ENCODE measurements around the gene HOOK1.

The HOOK1 gene

DNA sequence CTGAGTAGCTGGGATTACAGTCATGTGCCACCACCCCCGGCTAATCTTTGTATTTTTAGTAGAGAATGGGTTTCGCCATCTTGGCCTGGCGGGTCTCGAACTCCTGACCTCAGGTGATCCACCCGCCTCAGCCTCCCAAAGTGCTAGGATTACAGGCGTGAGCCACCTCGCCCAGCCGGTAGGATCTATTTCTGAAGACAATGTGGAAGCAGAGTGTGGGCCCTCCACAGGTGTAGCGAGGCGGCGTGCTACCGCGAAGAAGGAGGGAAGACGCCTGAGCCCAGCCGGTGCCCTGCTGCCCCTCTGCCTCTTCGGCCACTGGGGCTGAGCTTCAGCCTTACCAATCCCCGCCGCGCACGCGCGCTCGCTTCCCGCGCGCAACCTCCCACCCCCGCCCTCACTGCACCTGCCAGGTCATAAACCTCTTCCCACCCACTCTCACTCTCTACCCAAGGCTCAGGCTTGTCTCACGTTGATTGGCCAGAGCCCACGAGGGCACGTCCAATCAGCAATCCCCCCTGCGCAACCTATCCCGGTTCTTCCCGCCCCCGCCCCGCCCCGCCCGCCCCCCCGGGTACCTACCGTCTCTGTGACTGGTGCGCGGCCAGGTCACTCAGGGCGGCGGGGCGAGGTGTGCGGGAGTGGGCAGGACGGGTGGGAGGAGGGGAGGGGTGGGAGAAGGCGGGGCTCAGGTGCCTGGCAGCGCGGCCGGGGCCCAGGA, 409 bp upstream of the HOOK1 start:
- no peak overlapping the region for H3K4me2 ChIP-seq (ENCODE audit: low read depth, low read length, poor library complexity, severe bottlenecking)
- TF ChIP-seq EZH2phosphoT487 (conservative IDR thresholded peaks at IDR 0.05; ENCODE audit: low read length) = no peak
- TF ChIP-seq, protein P1, sequence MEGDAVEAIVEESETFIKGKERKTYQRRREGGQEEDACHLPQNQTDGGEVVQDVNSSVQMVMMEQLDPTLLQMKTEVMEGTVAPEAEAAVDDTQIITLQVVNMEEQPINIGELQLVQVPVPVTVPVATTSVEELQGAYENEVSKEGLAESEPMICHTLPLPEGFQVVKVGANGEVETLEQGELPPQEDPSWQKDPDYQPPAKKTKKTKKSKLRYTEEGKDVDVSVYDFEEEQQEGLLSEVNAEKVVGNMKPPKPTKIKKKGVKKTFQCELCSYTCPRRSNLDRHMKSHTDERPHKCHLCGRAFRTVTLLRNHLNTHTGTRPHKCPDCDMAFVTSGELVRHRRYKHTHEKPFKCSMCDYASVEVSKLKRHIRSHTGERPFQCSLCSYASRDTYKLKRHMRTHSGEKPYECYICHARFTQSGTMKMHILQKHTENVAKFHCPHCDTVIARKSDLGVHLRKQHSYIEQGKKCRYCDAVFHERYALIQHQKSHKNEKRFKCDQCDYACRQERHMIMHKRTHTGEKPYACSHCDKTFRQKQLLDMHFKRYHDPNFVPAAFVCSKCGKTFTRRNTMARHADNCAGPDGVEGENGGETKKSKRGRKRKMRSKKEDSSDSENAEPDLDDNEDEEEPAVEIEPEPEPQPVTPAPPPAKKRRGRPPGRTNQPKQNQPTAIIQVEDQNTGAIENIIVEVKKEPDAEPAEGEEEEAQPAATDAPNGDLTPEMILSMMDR (IDR thresholded peaks at IDR 0.05; ENCODE audit: insufficient read depth, low read length, poor library complexity, severe bottlenecking) = no peak
- no peaks in the 10 kb centered on the region for H4K20me1 ChIP-seq (ENCODE audit: low read depth, low read length)
- H3K27ac ChIP-seq (ENCODE audit: low read depth, low read length) = no peak overlapping the region
- H3F3A ChIP-seq (ENCODE audit: insufficient read depth) = no peaks in the 10 kb centered on the region
- H3K79me2 ChIP-seq (ENCODE audit: insufficient read depth, low read length) = no peaks in the 10 kb centered on the region
- H3K4me3 ChIP-seq (ENCODE audit: insufficient read depth, low read length, poor library complexity, severe bottlenecking) = no peak overlapping the region
- no peaks in the 10 kb centered on the region for H3K36me3 ChIP-seq (ENCODE audit: low read length)
- no peaks in the 10 kb centered on the region for H3K27me3 ChIP-seq (ENCODE audit: low read length)
- H3K9ac ChIP-seq (ENCODE audit: low read length) = no peak overlapping the region
- no peaks in the 10 kb centered on the region for H3K9me3 ChIP-seq (ENCODE audit: insufficient read depth, low read length)
- H2AFZ ChIP-seq (ENCODE audit: low read depth, low read length, severe bottlenecking) = no peak overlapping the region
- no peaks in the 10 kb centered on the region for H3K9me2 ChIP-seq (replicated peaks; ENCODE audit: insufficient read depth, low read length)

DNA sequence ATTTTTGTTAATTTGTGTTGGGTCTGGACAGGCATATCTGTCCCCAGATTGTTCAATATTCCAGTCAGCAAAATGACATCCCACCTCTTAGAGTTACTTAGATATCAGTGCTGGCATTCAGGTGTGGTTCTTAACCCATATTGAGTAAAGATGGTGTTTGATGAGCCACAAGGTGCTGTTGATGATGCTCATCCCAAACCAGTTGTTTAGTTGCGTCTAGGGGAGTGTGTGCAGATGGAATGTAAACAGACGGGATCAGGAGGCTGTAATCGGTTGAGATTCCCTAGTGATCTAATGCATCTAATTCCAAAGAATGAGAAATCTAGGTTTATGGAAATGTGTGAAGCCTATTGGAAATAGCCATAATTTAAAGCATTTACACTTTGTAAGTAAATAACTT, 1.1 kb downstream of the HOOK1 start:
- Histone ChIP-seq H4K20me1 (ENCODE audit: low read depth, low read length) (no peaks in the 10 kb centered on the region), H3K36me3 (ENCODE audit: low read length) (no peaks in the 10 kb centered on the region), H3K9ac (ENCODE audit: low read length) (no peak overlapping the region), H3K79me2 (ENCODE audit: insufficient read depth, low read length) (no peaks in the 10 kb centered on the region), H3K27me3 (ENCODE audit: low read length) (no peaks in the 10 kb centered on the region), H3K4me3 (ENCODE audit: insufficient read depth, low read length, poor library complexity, severe bottlenecking) (no peak overlapping the region), H3K27ac (ENCODE audit: low read depth, low read length) (no peak overlapping the region), H3K9me3 (ENCODE audit: insufficient read depth, low read length) (no peaks in the 10 kb centered on the region), H3K9me2 (replicated peaks; ENCODE audit: insufficient read depth, low read length) (no peaks in the 10 kb centered on the region), H3F3A (ENCODE audit: insufficient read depth) (no peaks in the 10 kb centered on the region), H2AFZ (ENCODE audit: low read depth, low read length, severe bottlenecking) (no peak overlapping the region), H3K4me2 (ENCODE audit: low read depth, low read length, poor library complexity, severe bottlenecking) (no peak overlapping the region)
- TF ChIP-seq, protein P1 (IDR thresholded peaks at IDR 0.05; ENCODE audit: insufficient read depth, low read length, poor library complexity, severe bottlenecking) = no peak
- TF ChIP-seq EZH2phosphoT487 (conservative IDR thresholded peaks at IDR 0.05; ENCODE audit: low read length) = no peak

DNA sequence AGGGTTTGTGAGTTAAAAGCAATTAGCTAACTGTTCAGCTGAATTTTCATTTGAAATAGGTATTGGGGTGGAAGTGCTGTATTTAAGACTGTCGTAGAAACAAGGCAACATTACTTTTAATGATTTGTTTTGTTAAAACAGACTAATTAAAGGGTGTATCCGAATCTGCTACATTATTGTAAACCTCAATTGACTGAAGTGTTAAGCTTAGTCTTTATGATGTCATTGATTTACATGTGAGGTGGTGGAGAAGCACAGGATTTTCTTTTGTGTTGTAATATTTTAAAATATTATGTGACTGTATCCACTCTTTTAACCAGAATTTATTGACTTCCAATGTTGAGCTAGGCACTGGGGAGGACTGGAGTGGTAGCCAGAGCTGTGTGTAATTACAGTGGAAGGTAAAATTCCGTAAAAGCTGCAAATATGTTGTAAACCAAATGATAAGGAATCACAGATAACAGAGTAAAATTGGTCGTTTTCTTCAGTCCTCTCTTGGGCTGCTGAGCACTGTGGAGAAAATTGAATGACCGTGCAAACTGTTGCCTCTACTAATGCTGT, 1.6 kb downstream of the HOOK1 start:
- no peaks in the 10 kb centered on the region for H3K27me3 ChIP-seq (ENCODE audit: low read length)
- H3K4me2 ChIP-seq (ENCODE audit: low read depth, low read length, poor library complexity, severe bottlenecking) = no peak overlapping the region
- no peak overlapping the region for H3K4me3 ChIP-seq (ENCODE audit: insufficient read depth, low read length, poor library complexity, severe bottlenecking)
- H3K9me3 ChIP-seq (ENCODE audit: insufficient read depth, low read length) = no peaks in the 10 kb centered on the region
- H3K79me2 ChIP-seq (ENCODE audit: insufficient read depth, low read length) = no peaks in the 10 kb centered on the region
- TF ChIP-seq, protein P1 (IDR thresholded peaks at IDR 0.05; ENCODE audit: insufficient read depth, low read length, poor library complexity, severe bottlenecking) = no peak
- TF ChIP-seq EZH2phosphoT487 (conservative IDR thresholded peaks at IDR 0.05; ENCODE audit: low read length) = no peak
- H3F3A ChIP-seq (ENCODE audit: insufficient read depth) = no peaks in the 10 kb centered on the region
- no peaks in the 10 kb centered on the region for H4K20me1 ChIP-seq (ENCODE audit: low read depth, low read length)
- no peak overlapping the region for H3K27ac ChIP-seq (ENCODE audit: low read depth, low read length)
- H2AFZ ChIP-seq (ENCODE audit: low read depth, low read length, severe bottlenecking) = no peak overlapping the region
- no peaks in the 10 kb centered on the region for H3K9me2 ChIP-seq (replicated peaks; ENCODE audit: insufficient read depth, low read length)
- H3K36me3 ChIP-seq (ENCODE audit: low read length) = no peaks in the 10 kb centered on the region
- H3K9ac ChIP-seq (ENCODE audit: low read length) = no peak overlapping the region
